A549 (cell line): Measurements from ENCODE around the gene RAD51B. TPM values are rescaled to one million over a fixed set of nuclear protein-coding genes. Genes with fewer than 3 reads are reported as not detected.

ENCODE experiments used
- ATAC-seq, 2 experiments: fragments of 200-7000 bp in 1 of 2; fragments of >200 bp in 1 of 2; cut with Nextera tagmentation in 1 of 2; cut with Tn5 transposase in 1 of 2; 3 replicates each; pipeline versions ENCODE4 v1.8.0 to v1.9.1; 2018 to 2020; ENCODE audit warnings: mild to moderate bottlenecking in 1 of 2, moderate library complexity in 1 of 2
- CTCF ChIA-PET: fragments of 300-600 bp; sonication (Branson Sonifier 250); formaldehyde crosslinking; extraction: SDS; loops from one replicate; lab custom pipeline; 2021; ENCODE audit warnings: antibody characterized with exemption, inconsistent platforms; lab: Yijun Ruan, JAX
- POLR2A ChIA-PET: fragments of 350-600 bp; formaldehyde crosslinking; extraction: SDS; loops from one replicate; lab custom pipeline; 2021; ENCODE audit warnings: antibody characterized with exemption, inconsistent platforms; lab: Yijun Ruan, JAX
- DNase-seq, 2 experiments: peaks; one replicate each; pipeline versions ENCODE4 v3.0.0 to v3.0.0-alpha.2; 2011 to 2016; ENCODE audit warnings: low read depth in 1 of 2, low spot score in 1 of 2
- FAIRE-seq: peaks from 2 replicates; lab custom pipeline; 2011; peaks lifted over from hg19 to GRCh38; lab: Jason Lieb, UNC
- H3K27ac ChIP-seq, 2 experiments: fragments of >200 bp; sonication (Bioruptor Twin); formaldehyde crosslinking; 3 replicates each; pipeline ENCODE4 v1.5.1; 2016 to 2017
- H3K4me1 ChIP-seq: fragments of >200 bp; sonication (Bioruptor Twin); formaldehyde crosslinking; 3 replicates; pipeline ENCODE4 v1.6.1; 2016
- H3K4me2 ChIP-seq: fragments of >200 bp; sonication (Bioruptor Twin); formaldehyde crosslinking; 3 replicates; pipeline ENCODE4 v1.6.1; 2016
- H3K4me3 ChIP-seq: fragments of >200 bp; sonication (Bioruptor Twin); formaldehyde crosslinking; 3 replicates; pipeline ENCODE4 v1.5.1; 2016
- H3K9me3 ChIP-seq: fragments of >200 bp; sonication (Bioruptor Twin); formaldehyde crosslinking; 3 replicates; pipeline ENCODE4 v1.6.1; 2016
- ATOH8 ChIP-seq: fragments of 250-450 bp; sonication (Bioruptor Pico); IDR thresholded peaks from 2 replicates; pipeline ENCODE4 v1.5.0; 2020; ENCODE audit warnings: low read depth, mild to moderate bottlenecking, moderate library complexity
- CBX2 ChIP-seq: fragments of 200-600 bp; sonication (generic); IDR thresholded peaks from 2 replicates; pipeline ENCODE4 v1.6.1; 2016; ENCODE audit warnings: low read depth, mild to moderate bottlenecking, borderline replicate concordance
- CBX8 ChIP-seq: fragments of 200-600 bp; sonication (generic); IDR thresholded peaks from 2 replicates; pipeline ENCODE4 v1.6.1; 2016
- CTCF ChIP-seq: fragments of >200 bp; sonication (Bioruptor Twin); formaldehyde crosslinking; IDR thresholded peaks from 3 replicates; pipeline ENCODE4 v1.5.1; 2016
- ESRRA ChIP-seq: fragments of 150-350 bp; IDR thresholded peaks from 2 replicates; pipeline ENCODE4 v1.6.1; 2014; ENCODE audit warnings: mild to moderate bottlenecking, low read length, borderline replicate concordance
- FOSB ChIP-seq: fragments of 250-450 bp; sonication (Bioruptor Pico); IDR thresholded peaks from 2 replicates; pipeline ENCODE4 v1.5.0; 2020; ENCODE audit warnings: mild to moderate bottlenecking, moderate library complexity
- FOSL2 ChIP-seq, 2 experiments: fragments of 450-650 bp in 1 of 2; fragments of >200 bp in 1 of 2; sonication (Bioruptor Twin) in 1 of 2; formaldehyde crosslinking; IDR thresholded peaks; 2 replicates each; pipeline versions ENCODE4 v1.5.0 to v1.6.1; 2016 to 2020; ENCODE audit warnings: mild to moderate bottlenecking in 1 of 2, moderate library complexity in 1 of 2
- FOXS1 ChIP-seq: fragments of 250-450 bp; sonication (Bioruptor Pico); IDR thresholded peaks from 2 replicates; pipeline ENCODE4 v1.5.0; 2020; ENCODE audit warnings: mild to moderate bottlenecking, moderate library complexity
- GATA3 ChIP-seq: IDR thresholded peaks from 2 replicates; pipeline ENCODE4 v1.6.1; 2012; ENCODE audit warnings: borderline replicate concordance
- HOXA7 ChIP-seq: fragments of 250-450 bp; sonication (Bioruptor Pico); IDR thresholded peaks from 2 replicates; pipeline ENCODE4 v1.5.0; 2020; ENCODE audit warnings: mild to moderate bottlenecking, moderate library complexity
- HOXB13 ChIP-seq: fragments of 250-450 bp; sonication (Bioruptor Pico); IDR thresholded peaks from 2 replicates; pipeline ENCODE4 v1.5.0; 2020; ENCODE audit warnings: low read depth, mild to moderate bottlenecking, moderate library complexity
- HOXB5 ChIP-seq: fragments of 250-450 bp; sonication (Bioruptor Pico); IDR thresholded peaks from 2 replicates; pipeline ENCODE4 v1.5.0; 2020; ENCODE audit warnings: mild to moderate bottlenecking, moderate library complexity
- JUN ChIP-seq, 2 experiments: fragments of >200 bp; sonication (Bioruptor Twin); formaldehyde crosslinking; IDR thresholded peaks; 2 replicates in 1 of 2; 3 replicates in 1 of 2; pipeline ENCODE4 v1.6.1; 2016 to 2017
- JUNB ChIP-seq: fragments of >200 bp; sonication (Bioruptor Twin); formaldehyde crosslinking; IDR thresholded peaks from 2 replicates; pipeline ENCODE4 v1.6.1; 2016
- KDM1A ChIP-seq: fragments of 200-600 bp; sonication (generic); IDR thresholded peaks from 2 replicates; pipeline ENCODE4 v1.6.1; 2016; ENCODE audit warnings: low read depth, mild to moderate bottlenecking
- MAFK ChIP-seq: fragments of 450-650 bp; IDR thresholded peaks from 2 replicates; pipeline ENCODE4 v1.6.1; 2014; ENCODE audit not compliant: partially characterized antibody
- MAZ ChIP-seq: fragments of 150-350 bp; IDR thresholded peaks from 2 replicates; pipeline ENCODE4 v1.6.1; 2014; ENCODE audit warnings: antibody characterized with exemption, low read depth, low read length, borderline replicate concordance
- MYC ChIP-seq: IDR thresholded peaks from 2 replicates; pipeline ENCODE4 v1.6.1; 2012; ENCODE audit warnings: mild to moderate bottlenecking, inconsistent platforms, low read length, improper control_type of control experiment, borderline replicate concordance
- RAD21 ChIP-seq, 2 experiments: fragments of >200 bp in 1 of 2; sonication (Bioruptor Twin) in 1 of 2; formaldehyde crosslinking in 1 of 2; IDR thresholded peaks in 1 of 2; conservative IDR thresholded peaks in 1 of 2; 2 replicates in 1 of 2; 3 replicates in 1 of 2; pipeline ENCODE4 v1.6.1; 2012 to 2018; ENCODE audit warnings: inconsistent platforms in 1 of 2
- RARB ChIP-seq: fragments of 250-450 bp; sonication (Bioruptor Pico); IDR thresholded peaks from 2 replicates; pipeline ENCODE4 v1.8.0; 2021; ENCODE audit warnings: mild to moderate bottlenecking, moderate library complexity
- RCOR1 ChIP-seq: fragments of 150-350 bp; IDR thresholded peaks from 2 replicates; pipeline ENCODE4 v1.6.1; 2014; ENCODE audit warnings: antibody characterized with exemption, low read length, low read depth
- SMC3 ChIP-seq: fragments of >200 bp; sonication (Bioruptor Twin); formaldehyde crosslinking; IDR thresholded peaks from 3 replicates; pipeline ENCODE4 v1.6.1; 2018; ENCODE audit warnings: inconsistent platforms
- SREBF2 ChIP-seq: fragments of 450-650 bp; IDR thresholded peaks from 2 replicates; pipeline ENCODE4 v1.6.1; 2014; ENCODE audit warnings: mild to moderate bottlenecking, moderate library complexity
- ZC3H11A ChIP-seq: fragments of 450-650 bp; IDR thresholded peaks from 2 replicates; pipeline ENCODE4 v1.6.1; 2014; ENCODE audit warnings: antibody characterized with exemption, mild to moderate bottlenecking
- ZNF302 ChIP-seq: fragments of 250-450 bp; sonication (Bioruptor Pico); IDR thresholded peaks from 2 replicates; pipeline ENCODE4 v1.9.0; 2021; ENCODE audit warnings: inconsistent platforms, mild to moderate bottlenecking, moderate library complexity
- WGBS: methylation state at CpG from one replicate; pipeline ENCODE4 v1.1.6; 2017; ENCODE audit errors: missing lambda C conversion rate; 5-methylcytosine and 5-hydroxymethylcytosine counted together
- polyA plus RNA-seq, 4 experiments: library from polyadenylated mRNA; depleted of rRNA in 3 of 4; stranded (reverse); fragments of >200 nt; fragmentation: RNase III in 1 of 4; extraction: RNeasy Plus Mini Kit Qiagen cat#74134 plus additional on column Dnase treatment in 1 of 4; gene quantifications; 2 replicates in 3 of 4; 3 replicates in 1 of 4; pipeline ENCODE4 v1.2.3, GENCODE V29; 2011 to 2017
- TF ChIP-seq, protein P1 (sequence below): IDR thresholded peaks from 2 replicates; pipeline ENCODE4 v1.6.1; 2012; ENCODE audit warnings: low read depth, borderline replicate concordance
- TF ChIP-seq, protein P2 (sequence below): fragments of 150-350 bp; IDR thresholded peaks from 2 replicates; pipeline ENCODE4 v1.6.1; 2014; ENCODE audit warnings: low read depth, mild to moderate bottlenecking, low read length

Gene RAD51B
- polyA plus RNA-seq, 2 of the 4 experiments (the other 2 are of a cell fraction): 7.2 to 10.8 TPM

DNA sequence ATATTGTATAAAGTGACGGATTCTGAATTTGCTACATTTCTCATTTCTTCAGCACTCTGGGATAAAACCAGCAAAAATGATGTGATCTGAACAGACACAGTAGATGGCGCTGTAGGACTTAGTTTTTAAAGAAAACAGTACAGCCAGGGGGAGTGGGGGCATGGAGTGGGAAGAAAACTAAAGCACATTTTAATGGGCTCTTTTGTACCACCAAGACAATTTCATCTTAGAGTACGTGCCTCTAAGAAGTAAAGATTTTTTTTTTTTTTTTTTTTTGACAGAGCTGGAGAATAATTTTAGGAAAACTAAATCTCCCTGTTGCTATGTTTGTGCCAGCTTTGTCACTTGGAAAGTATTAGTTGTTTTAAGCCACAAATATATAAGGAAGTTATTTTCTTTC is 124.4 kb downstream of the RAD51B start (continued):
- peak; percentile 21 to 23; a peak in 2 of 5 replicates for TF ChIP-seq JUN (IDR thresholded peaks at IDR 0.05)
- no peak for TF ChIP-seq MYC
- TF ChIP-seq HOXB13 (CRISPR knock-in tag): no peak
- TF ChIP-seq, protein P1, sequence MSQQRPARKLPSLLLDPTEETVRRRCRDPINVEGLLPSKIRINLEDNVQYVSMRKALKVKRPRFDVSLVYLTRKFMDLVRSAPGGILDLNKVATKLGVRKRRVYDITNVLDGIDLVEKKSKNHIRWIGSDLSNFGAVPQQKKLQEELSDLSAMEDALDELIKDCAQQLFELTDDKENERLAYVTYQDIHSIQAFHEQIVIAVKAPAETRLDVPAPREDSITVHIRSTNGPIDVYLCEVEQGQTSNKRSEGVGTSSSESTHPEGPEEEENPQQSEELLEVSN: no peak
- TF ChIP-seq FOSL2 (IDR thresholded peaks at IDR 0.05): no peak
- TF ChIP-seq FOSL2 (CRISPR knock-in tag; IDR thresholded peaks at IDR 0.05): peak; percentile 30; the same call in 1 of the 2 replicates
- no peak for TF ChIP-seq ESRRA
- TF ChIP-seq ZC3H11A: no peak
- no peak for TF ChIP-seq RCOR1
- no peak for TF ChIP-seq SREBF2
- TF ChIP-seq SMC3: peak; percentile 97
- TF ChIP-seq GATA3: peak; percentile 46; the same call in 1 of the 2 replicates
- TF ChIP-seq ZNF302 (CRISPR knock-in tag): no peak
- TF ChIP-seq, protein P2, sequence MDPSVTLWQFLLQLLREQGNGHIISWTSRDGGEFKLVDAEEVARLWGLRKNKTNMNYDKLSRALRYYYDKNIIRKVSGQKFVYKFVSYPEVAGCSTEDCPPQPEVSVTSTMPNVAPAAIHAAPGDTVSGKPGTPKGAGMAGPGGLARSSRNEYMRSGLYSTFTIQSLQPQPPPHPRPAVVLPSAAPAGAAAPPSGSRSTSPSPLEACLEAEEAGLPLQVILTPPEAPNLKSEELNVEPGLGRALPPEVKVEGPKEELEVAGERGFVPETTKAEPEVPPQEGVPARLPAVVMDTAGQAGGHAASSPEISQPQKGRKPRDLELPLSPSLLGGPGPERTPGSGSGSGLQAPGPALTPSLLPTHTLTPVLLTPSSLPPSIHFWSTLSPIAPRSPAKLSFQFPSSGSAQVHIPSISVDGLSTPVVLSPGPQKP: no peak
- peak; percentile 93 for TF ChIP-seq CTCF
- no peak for TF ChIP-seq JUNB
- no peak for TF ChIP-seq MAFK
- peak; percentile 88; the same call in 1 of the 2 replicates for TF ChIP-seq MAZ
- no peak for TF ChIP-seq FOSB
- no peak for TF ChIP-seq FOXS1 (CRISPR knock-in tag)
- no peak for TF ChIP-seq CBX2
- no peak for TF ChIP-seq RARB (CRISPR knock-in tag)
- TF ChIP-seq KDM1A: no peak

- WGBS: 42% methylated on average over 1 of the region's 1 CpG
- POLR2A ChIA-PET: interaction anchor here (0.5 to 2.3 kb wide), 18 partner anchors 58 to 872 kb away, joined by 3 to 20 read pairs (median 4); partner anchors contain the start of gene ZFP36L1
- ATAC-seq: peak in 1 of 2 experiments; percentile 66; a peak in 4 of 6 replicates
- Histone ChIP-seq H3K4me2 (peak overlapping the region; percentile 54), H3K4me3 (no peak overlapping the region), H3K9me3 (peaks cover 4% of the 10 kb centered on the region), H3K27ac (peak overlapping the region; percentile 86 to 95), H3K4me1 (peaks cover 51% of the 10 kb centered on the region)
- CTCF ChIA-PET: interaction anchor here (0.6 to 5.1 kb wide), 48 partner anchors 9 to 888 kb away, joined by 3 to 61 read pairs (median 4); no protein-coding TSS in a partner anchor
- TF ChIP-seq HOXB5 (CRISPR knock-in tag) (peak; percentile 68; the same call in 1 of the 2 replicates), RAD21 (conservative IDR thresholded peaks at IDR 0.05 in 1 of 2, IDR thresholded peaks at IDR 0.05 in 1 of 2) (peak in 1 of 2 experiments; percentile 6; a peak in 1 of 5 replicates), FOSB (peak; percentile 37; the same call in 1 of the 2 replicates), CTCF (no peak), HOXA7 (CRISPR knock-in tag) (no peak), FOSL2 (IDR thresholded peaks at IDR 0.05) (no peak), FOSL2 (CRISPR knock-in tag; IDR thresholded peaks at IDR 0.05) (no peak), HOXB13 (CRISPR knock-in tag) (peak; percentile 24; the same call in 1 of the 2 replicates), ATOH8 (CRISPR knock-in tag) (0 out of 2 replicates have a peak, but pooled peaks have one; percentile 39), CBX8 (no peak)
- peak in 1 of 2 experiments; percentile 48 for DNase-seq
- FAIRE-seq: no peak
Observed at GRCh38 chr14:67944605-67945004, 125.0 kb downstream of the RAD51B start.
